ENCODE data around the gene DCUN1D1.

The DCUN1D1 gene

DNA sequence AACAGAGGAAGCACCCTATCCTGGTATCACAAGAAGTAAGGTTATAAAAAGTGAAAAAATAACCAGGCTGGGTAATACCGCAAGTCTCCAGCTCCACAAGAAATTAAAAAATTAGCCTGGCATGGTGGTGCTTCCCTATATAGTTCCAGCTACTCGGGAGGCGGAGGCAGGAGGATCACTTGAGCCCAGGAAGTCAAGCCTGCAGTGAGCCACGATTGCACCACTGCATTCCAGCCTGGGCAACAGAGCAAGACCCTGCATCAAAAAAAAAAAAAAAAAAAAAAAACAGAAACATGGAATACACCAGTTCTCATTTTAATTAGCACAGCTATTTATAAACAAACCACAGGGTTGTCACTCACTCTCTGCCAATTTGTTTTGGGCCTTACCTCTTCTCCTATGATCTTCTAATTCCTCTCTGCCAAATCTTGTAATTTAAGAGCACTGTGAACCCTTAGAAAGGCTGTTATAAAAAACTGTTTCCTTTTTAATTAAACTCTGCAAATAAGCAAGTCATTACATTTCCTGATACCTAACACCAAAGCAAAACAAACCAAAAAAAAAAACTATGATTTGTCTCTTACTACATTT lies 22.6 kb downstream of the DCUN1D1 start:
- H3K9me3 ChIP-seq (ENCODE audit: control insufficient read depth, low read length): no peaks in the 10 kb centered on the region
- 86 to 100% methylated on average over 2 to 3 of the region's 4 CpGs for WGBS, 2 experiments (ENCODE audit: insufficient coverage in 2 of 2)
- no peak overlapping the region for H3K4me3 ChIP-seq (ENCODE audit: extremely low read depth, insufficient read depth, low read length, poor library complexity, severe bottlenecking)
- peaks cover 29% of the 10 kb centered on the region for H3K36me3 ChIP-seq (ENCODE audit: control insufficient read depth, insufficient read depth, low read length)
- no peak overlapping the region for H3K27ac ChIP-seq (ENCODE audit: low read depth, low read length, severe bottlenecking)
- H3K4me1 ChIP-seq (ENCODE audit: control insufficient read depth, insufficient read depth, low read length, poor library complexity, severe bottlenecking): peaks cover 7% of the 10 kb centered on the region

DNA sequence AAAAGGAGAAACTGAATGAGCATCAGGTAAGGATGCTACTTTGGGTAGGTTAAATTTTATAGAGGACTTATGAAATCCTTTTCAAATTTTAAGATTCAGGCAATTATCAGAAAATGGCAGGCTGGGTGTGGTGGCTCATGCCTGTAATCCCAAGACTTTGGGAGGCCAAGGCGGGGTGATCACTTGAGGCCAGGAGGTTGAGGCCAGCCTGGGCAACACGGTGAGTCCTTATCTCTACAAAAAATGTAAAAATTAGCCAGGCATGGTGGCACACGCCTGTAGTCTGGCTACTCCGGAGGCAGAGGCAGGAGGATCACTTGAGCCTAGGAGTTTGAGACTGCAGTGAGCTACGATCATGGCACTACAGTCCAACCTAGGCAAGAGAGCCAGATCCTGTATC lies 23.1 kb downstream of the DCUN1D1 start:
- H3K27ac ChIP-seq (ENCODE audit: low read depth, low read length, severe bottlenecking): no peak overlapping the region
- H3K4me3 ChIP-seq (ENCODE audit: extremely low read depth, insufficient read depth, low read length, poor library complexity, severe bottlenecking): no peak overlapping the region
- peaks cover 7% of the 10 kb centered on the region for H3K4me1 ChIP-seq (ENCODE audit: control insufficient read depth, insufficient read depth, low read length, poor library complexity, severe bottlenecking)
- 98 to 100% methylated on average over 4 to 5 of the region's 5 CpGs for WGBS, 2 experiments (ENCODE audit: insufficient coverage in 2 of 2)
- peaks cover 31% of the 10 kb centered on the region for H3K36me3 ChIP-seq (ENCODE audit: control insufficient read depth, insufficient read depth, low read length)
- no peaks in the 10 kb centered on the region for H3K9me3 ChIP-seq (ENCODE audit: control insufficient read depth, low read length)

DNA sequence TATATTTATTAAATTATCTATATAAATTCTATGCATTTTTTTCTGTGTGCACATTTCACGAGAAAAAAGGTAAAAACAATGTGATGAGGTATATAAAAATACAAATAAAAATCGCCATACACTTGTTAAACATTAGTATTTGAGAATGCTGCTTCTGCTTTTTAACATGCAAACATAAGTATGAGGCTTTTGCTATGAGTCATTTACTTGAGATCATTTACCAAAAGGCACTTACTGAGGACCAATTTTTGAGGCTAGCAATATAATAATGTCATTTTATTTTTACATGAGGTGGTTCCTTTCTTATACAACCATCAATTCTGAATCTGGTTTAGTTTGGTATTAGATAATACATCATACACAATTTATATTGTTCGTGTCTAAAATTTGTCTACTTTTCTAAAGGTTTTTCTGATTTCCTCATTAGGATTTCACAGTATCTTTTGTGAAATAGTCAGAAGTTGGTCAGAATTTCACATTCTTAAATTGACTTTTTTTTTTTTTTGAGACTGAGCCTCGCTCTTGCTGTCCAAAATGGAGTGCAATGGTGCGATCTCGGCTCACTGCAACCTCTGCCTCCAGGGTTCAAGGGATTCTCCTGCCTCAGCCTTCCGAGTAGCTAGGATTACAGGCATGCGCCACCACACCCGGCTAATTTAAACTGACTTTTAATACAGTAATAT lies 25.6 kb downstream of the DCUN1D1 start:
- H3K9me3 ChIP-seq (ENCODE audit: control insufficient read depth, low read length): no peaks in the 10 kb centered on the region
- H3K4me1 ChIP-seq (ENCODE audit: control insufficient read depth, insufficient read depth, low read length, poor library complexity, severe bottlenecking): peaks cover 3% of the 10 kb centered on the region
- H3K36me3 ChIP-seq (ENCODE audit: control insufficient read depth, insufficient read depth, low read length): peaks cover 36% of the 10 kb centered on the region
- no peak overlapping the region for H3K4me3 ChIP-seq (ENCODE audit: extremely low read depth, insufficient read depth, low read length, poor library complexity, severe bottlenecking)
- WGBS, 2 experiments (ENCODE audit: insufficient coverage in 2 of 2): 75 to 91% methylated on average over 6 of the region's 9 CpGs
- H3K27ac ChIP-seq (ENCODE audit: low read depth, low read length, severe bottlenecking): no peak overlapping the region

DNA sequence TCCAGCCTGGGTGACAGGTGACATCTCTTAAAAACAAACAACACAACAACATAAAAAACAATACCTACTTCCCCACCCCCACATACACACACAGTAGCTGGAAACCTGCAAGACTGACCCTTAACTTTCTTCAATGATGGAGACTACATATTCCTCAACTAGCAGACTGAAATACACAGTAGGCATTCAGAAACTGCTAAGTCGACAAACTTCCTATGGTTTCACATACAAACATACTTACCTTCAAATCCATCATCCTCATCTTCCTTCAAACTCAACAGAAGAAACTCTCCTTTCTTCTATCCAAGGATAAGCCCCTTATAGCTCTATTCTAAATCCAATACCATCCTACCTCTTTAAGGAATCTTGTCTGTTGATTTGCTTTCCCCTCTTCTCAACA lies 30.6 kb downstream of the DCUN1D1 start:
- Histone ChIP-seq H3K4me3 (ENCODE audit: extremely low read depth, insufficient read depth, low read length, poor library complexity, severe bottlenecking) (no peak overlapping the region), H3K36me3 (ENCODE audit: control insufficient read depth, insufficient read depth, low read length) (peaks cover 45% of the 10 kb centered on the region)
- WGBS, 2 experiments (ENCODE audit: insufficient coverage in 2 of 2): 100% methylated on average over 1 of the region's 1 CpG

DNA sequence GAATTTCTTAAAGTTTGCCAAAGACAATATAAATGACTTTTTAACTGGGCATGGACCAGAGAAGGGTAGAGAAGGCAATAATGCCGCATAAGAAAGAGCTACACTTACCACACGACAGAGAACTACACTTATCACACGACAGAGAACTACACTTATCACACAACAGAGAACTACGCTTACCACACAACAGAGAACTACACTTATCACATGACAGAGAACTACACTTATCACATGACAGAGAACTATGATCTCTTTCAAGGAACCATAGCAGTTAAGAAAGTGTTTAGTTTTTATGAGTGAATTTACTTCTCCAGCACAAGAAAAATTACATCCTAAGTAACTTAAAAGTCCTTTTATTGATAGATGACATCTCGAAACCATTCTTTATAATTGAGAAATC lies 32.0 kb downstream of the DCUN1D1 start:
- no peak overlapping the region for H3K4me3 ChIP-seq (ENCODE audit: extremely low read depth, insufficient read depth, low read length, poor library complexity, severe bottlenecking)
- H3K4me1 ChIP-seq (ENCODE audit: control insufficient read depth, insufficient read depth, low read length, poor library complexity, severe bottlenecking): no peaks in the 10 kb centered on the region
- H3K9me3 ChIP-seq (ENCODE audit: control insufficient read depth, low read length): no peaks in the 10 kb centered on the region
- no peak overlapping the region for H3K27ac ChIP-seq (ENCODE audit: low read depth, low read length, severe bottlenecking)
- WGBS, 2 experiments (ENCODE audit: insufficient coverage in 2 of 2): 88 to 100% methylated on average over 1 to 3 of the region's 5 CpGs
- H3K36me3 ChIP-seq (ENCODE audit: control insufficient read depth, insufficient read depth, low read length): peaks cover 47% of the 10 kb centered on the region

More for the DNA sequence above, 30.6 kb downstream of the DCUN1D1 start:
- Histone ChIP-seq H3K27ac (ENCODE audit: low read depth, low read length, severe bottlenecking) (no peak overlapping the region), H3K4me1 (ENCODE audit: control insufficient read depth, insufficient read depth, low read length, poor library complexity, severe bottlenecking) (no peaks in the 10 kb centered on the region), H3K9me3 (ENCODE audit: control insufficient read depth, low read length) (no peaks in the 10 kb centered on the region)

DNA sequence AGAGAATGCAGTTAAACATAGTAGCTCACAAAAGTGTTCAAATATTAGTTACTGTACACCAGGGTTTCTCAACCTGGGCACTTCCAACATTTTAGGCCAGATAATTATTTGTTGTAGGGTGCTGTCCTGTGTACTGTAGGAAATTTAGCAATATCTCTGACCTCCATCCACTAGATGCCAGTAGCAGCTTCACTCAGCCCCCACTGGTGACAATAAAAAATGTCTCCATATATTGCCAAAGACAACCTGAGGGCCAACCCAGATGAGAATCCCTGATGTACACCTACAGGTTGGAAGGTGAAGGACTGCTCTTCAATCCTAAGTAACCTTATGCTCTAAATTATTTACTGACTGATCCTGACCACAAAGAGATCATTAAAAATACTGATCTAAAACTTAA lies 32.5 kb downstream of the DCUN1D1 start:
- Histone ChIP-seq H3K9me3 (ENCODE audit: control insufficient read depth, low read length) (no peaks in the 10 kb centered on the region), H3K4me1 (ENCODE audit: control insufficient read depth, insufficient read depth, low read length, poor library complexity, severe bottlenecking) (no peaks in the 10 kb centered on the region), H3K4me3 (ENCODE audit: extremely low read depth, insufficient read depth, low read length, poor library complexity, severe bottlenecking) (no peak overlapping the region), H3K36me3 (ENCODE audit: control insufficient read depth, insufficient read depth, low read length) (peaks cover 45% of the 10 kb centered on the region), H3K27ac (ENCODE audit: low read depth, low read length, severe bottlenecking) (no peak overlapping the region)

DNA sequence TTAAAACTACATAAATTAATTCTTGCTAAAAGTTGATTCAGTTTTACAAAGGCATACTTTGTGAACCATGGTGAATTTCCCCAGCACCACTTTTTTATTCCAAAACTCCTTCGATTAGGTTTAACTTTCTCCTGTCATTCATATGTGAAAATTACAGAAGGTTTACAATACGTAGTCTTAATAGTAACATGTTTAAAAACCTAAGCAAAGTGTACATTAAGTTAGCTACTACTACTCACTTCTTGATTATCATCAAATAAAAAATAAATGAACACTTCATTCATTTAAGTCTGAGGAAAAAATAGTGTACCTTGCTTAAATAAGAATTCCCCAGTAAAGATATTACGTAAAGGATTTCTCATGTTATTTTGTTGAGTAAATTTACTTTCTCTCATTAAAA lies 38.6 kb downstream of the DCUN1D1 start:
- WGBS, 2 experiments (ENCODE audit: insufficient coverage in 2 of 2): no CpG with 5 or more reads among the region's 3 CpGs
- no peaks in the 10 kb centered on the region for H3K9me3 ChIP-seq (ENCODE audit: control insufficient read depth, low read length)
- H3K4me3 ChIP-seq (ENCODE audit: extremely low read depth, insufficient read depth, low read length, poor library complexity, severe bottlenecking): no peak overlapping the region
- peaks cover 3% of the 10 kb centered on the region for H3K4me1 ChIP-seq (ENCODE audit: control insufficient read depth, insufficient read depth, low read length, poor library complexity, severe bottlenecking)
- H3K27ac ChIP-seq (ENCODE audit: low read depth, low read length, severe bottlenecking): no peak overlapping the region
- peaks cover 22% of the 10 kb centered on the region for H3K36me3 ChIP-seq (ENCODE audit: control insufficient read depth, insufficient read depth, low read length)

DNA sequence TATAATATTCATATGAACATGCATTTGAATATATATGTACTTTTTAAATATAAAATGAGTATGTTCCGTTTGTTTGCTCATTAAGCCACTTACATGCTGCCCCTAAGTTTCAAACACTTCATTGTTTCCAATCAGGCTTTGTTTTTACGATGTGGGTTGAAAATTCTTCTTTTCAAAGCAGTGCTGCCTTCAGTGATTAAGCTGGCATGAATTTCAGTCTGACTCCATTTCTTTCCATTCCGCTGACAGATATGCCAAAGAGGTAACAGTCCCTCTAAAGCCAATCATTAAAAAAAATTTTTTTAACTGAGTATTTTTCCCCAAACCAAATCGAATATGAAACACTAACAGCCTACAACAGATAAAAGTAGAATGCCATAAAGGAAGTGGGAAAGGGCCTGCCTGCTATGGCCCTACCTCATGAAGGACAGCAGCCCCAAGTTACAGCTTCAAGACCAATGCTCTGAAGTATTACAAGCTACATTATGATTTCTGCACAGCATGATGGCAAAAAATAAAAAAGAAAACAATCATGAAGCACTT lies 40.0 kb downstream of the DCUN1D1 start:
- peaks cover 11% of the 10 kb centered on the region for H3K4me1 ChIP-seq (ENCODE audit: control insufficient read depth, insufficient read depth, low read length, poor library complexity, severe bottlenecking)
- peaks cover 10% of the 10 kb centered on the region for H3K36me3 ChIP-seq (ENCODE audit: control insufficient read depth, insufficient read depth, low read length)
- no peak overlapping the region for H3K4me3 ChIP-seq (ENCODE audit: extremely low read depth, insufficient read depth, low read length, poor library complexity, severe bottlenecking)
- no peak overlapping the region for H3K27ac ChIP-seq (ENCODE audit: low read depth, low read length, severe bottlenecking)
- 88 to 100% methylated on average over 2 of the region's 4 CpGs for WGBS, 2 experiments (ENCODE audit: insufficient coverage in 2 of 2)
- no peaks in the 10 kb centered on the region for H3K9me3 ChIP-seq (ENCODE audit: control insufficient read depth, low read length)

DNA sequence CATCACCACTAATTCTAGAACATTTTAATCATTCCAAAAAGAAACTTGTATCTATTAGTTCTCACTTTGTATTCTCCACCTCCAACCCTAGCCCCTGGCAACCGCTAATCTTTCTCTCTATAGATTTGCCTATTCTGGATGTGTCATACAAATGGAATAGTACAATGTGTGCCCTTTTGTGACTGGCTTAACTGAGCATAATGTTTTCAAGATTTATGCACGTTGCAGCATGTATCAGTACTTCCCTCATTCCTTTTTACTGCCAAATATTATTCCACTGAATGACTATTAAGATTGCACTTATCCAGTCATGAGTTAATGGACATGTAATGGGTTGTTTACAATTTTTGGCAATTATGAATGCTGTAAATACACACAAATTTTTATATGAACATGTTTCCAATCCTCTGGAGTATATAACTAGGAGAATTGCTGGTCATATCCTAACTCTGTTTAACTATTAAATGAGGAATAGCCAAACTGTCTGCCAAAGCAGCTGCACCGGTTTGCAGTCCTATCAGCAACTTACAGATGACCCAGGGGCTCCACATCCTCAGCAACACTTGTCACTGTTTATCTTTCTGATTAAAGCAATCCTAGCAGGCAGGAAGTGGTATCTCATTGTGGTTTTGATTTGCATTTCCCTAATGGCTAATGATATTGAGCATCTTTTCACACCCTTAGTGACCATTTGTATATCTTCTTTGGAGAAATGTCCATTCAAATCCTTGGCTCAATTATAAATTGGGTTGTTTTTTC lies 42.9 kb downstream of the DCUN1D1 start:
- 40% methylated on average over 1 of the region's 3 CpGs; no CpG with 5 or more reads in 1 of the 2 experiments for WGBS, 2 experiments (ENCODE audit: insufficient coverage in 2 of 2)
- Histone ChIP-seq H3K4me3 (ENCODE audit: extremely low read depth, insufficient read depth, low read length, poor library complexity, severe bottlenecking) (no peak overlapping the region), H3K9me3 (ENCODE audit: control insufficient read depth, low read length) (no peaks in the 10 kb centered on the region), H3K27ac (ENCODE audit: low read depth, low read length, severe bottlenecking) (no peak overlapping the region), H3K36me3 (ENCODE audit: control insufficient read depth, insufficient read depth, low read length) (peaks cover 3% of the 10 kb centered on the region), H3K4me1 (ENCODE audit: control insufficient read depth, insufficient read depth, low read length, poor library complexity, severe bottlenecking) (peaks cover 11% of the 10 kb centered on the region)

DNA sequence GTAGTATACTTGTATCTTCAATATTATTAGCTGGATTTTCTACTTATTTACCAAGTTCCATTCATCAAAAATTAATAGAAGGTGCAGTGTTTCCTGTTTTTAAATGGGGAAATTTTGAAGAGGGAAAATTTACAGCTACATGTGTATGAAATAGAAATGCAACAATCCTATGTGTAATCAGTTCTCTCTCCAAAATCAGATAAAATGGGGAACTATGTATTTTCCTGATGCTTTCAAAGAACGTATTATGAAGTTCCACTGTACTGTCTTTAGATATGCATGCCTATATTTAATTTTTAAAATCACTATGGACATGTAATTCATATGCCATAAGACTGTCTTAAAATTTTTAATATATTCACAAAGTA lies 43.4 kb downstream of the DCUN1D1 start:
- H3K36me3 ChIP-seq (ENCODE audit: control insufficient read depth, insufficient read depth, low read length): peaks cover 3% of the 10 kb centered on the region
- H3K4me1 ChIP-seq (ENCODE audit: control insufficient read depth, insufficient read depth, low read length, poor library complexity, severe bottlenecking): peaks cover 11% of the 10 kb centered on the region
- H3K9me3 ChIP-seq (ENCODE audit: control insufficient read depth, low read length): no peaks in the 10 kb centered on the region
- H3K4me3 ChIP-seq (ENCODE audit: extremely low read depth, insufficient read depth, low read length, poor library complexity, severe bottlenecking): no peak overlapping the region
- WGBS, 2 experiments (ENCODE audit: insufficient coverage in 2 of 2): no CpG with 5 or more reads among the region's 1 CpG
- no peak overlapping the region for H3K27ac ChIP-seq (ENCODE audit: low read depth, low read length, severe bottlenecking)
